GM19467 (cell line): ENCODE results near the gene YBEY.
A peak's percentile ranks its signal among the peaks of the same experiment; 100 is the strongest.
"Not testable (repeated sequence)": the region's sequence is repeated elsewhere in the genome, so short reads cannot be mapped to it uniquely, and the experiment has no call there.

Experiments used
- ATAC-seq: cut with Tn5 transposase; IDR thresholded peaks from one replicate; pipeline ENCODE4 v1.9.1; 2021; ENCODE audit warnings: mild to moderate bottlenecking, moderate library complexity; ENCODE audit not compliant: unreplicated experiment

Gene YBEY

GRCh38 chr21:46299167-46299566 lies 13.0 kb downstream of the YBEY start:
- ATAC-seq: no peak

- ATAC-seq: no peak
Observed at GRCh38 chr21:46301759-46302158, 15.6 kb downstream of the YBEY start.

DNA sequence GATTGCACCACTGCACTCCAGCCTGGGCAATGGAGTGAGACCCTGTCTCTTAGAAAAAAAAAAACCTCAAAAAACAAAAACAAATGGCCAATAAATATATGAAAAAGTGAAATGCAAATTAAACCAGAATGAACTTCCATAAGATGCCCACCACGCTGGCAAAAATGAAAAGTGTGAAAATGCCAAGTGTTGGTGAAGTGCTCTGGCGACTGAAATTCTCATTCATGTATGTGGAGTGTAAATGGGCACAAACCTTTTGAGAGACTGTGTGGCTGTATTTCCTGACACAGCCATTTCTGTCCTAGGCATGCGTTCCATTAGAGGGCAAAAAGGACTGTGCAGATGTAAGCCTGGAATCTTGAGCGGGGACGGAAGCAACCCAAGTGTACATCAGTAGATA lies 18.3 kb downstream of the YBEY start:
- no peak for ATAC-seq

GRCh38 chr21:46304955-46305354 lies 18.8 kb downstream of the YBEY start:
- ATAC-seq: no peak

DNA sequence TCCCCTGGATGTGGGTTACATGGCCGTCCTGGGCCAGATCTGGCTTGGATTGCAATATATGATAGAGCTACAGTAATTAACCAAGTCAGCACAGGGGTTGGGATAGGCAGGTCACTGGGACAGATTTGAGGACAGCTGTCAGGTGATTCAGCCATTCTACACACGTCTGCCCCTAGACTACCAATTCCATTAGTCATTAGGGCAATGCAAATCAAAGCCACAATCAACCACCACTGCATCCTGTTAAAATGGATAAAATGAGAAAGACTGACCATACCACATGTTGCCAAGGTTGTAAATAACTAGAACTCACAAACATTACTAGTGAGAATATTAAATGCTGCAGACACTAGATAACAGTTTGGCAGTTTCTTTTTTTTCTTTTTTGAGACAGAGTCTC lies 21.5 kb downstream of the YBEY start:
- no peak for ATAC-seq

- no peak for ATAC-seq
Observed at GRCh38 chr21:46308431-46308830, 22.3 kb downstream of the YBEY start.

DNA sequence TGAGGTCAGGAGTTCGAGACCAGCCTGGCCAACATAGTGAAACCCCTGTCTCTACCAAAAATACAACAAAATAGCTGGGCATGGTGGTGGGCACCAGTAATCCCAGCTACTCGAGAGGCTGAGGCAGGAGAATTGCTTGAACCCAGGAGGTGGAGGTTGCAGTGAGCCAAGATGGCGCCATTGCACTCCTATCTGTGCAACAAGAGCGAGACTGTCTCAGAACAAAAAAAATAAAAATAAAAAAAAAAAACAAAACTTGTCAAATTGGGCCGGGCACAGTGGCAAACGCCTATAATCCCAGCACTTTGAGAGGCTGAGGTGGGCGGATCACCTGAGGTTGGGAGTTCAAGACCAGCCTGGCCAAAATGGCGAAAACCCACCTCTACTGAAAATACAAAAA lies 24.1 kb downstream of the YBEY start:
- ATAC-seq: not testable (repeated sequence)

DNA sequence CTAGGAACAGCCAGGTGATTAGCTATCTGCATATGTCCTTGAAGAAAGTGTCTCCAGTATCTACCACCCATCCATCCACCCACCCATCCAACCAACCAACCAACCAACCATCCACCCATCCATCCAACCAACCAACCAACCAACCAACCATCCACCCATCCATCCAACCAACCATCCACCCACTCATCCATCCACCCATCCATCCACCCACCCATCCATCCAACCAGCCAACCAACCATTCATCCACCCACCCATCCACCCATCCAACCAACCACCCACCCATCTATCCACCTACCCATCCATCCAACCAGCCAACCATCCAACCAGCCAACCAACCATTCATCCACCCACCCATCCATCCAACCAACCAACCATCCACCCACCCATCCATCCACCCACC lies 25.4 kb downstream of the YBEY start:
- no peak for ATAC-seq

GRCh38 chr21:46312949-46313348 lies 26.8 kb downstream of the YBEY start:
- no peak for ATAC-seq

DNA sequence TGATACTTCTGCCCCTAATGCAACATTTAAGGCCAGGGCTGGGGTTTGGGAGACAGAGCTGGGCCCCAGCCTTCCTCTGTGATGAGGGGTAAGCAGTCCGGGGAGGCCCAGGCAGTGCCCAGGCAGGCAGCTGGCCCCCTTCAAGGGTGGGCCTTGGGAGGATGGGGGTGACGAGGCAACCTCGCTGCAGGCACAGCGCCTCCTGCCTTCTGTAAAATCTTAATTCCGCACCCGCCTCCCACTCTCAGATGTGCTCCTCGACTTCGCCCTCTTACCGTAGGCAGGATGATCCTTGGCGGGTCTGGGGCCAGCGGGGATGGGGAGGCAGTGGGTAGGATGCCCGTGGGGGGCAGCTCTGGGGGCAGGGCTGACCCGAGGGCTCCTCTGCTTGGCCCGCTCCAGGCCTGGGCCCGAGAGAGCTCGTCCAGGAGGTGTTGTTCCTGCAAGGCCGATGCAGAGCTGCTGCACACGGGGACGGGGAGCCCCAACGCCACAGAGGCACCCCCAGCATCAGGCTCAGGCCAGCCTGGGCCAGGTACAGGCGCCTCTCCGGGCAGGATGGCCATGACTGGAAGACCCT lies 28.4 kb downstream of the YBEY start:
- no peak for ATAC-seq

DNA sequence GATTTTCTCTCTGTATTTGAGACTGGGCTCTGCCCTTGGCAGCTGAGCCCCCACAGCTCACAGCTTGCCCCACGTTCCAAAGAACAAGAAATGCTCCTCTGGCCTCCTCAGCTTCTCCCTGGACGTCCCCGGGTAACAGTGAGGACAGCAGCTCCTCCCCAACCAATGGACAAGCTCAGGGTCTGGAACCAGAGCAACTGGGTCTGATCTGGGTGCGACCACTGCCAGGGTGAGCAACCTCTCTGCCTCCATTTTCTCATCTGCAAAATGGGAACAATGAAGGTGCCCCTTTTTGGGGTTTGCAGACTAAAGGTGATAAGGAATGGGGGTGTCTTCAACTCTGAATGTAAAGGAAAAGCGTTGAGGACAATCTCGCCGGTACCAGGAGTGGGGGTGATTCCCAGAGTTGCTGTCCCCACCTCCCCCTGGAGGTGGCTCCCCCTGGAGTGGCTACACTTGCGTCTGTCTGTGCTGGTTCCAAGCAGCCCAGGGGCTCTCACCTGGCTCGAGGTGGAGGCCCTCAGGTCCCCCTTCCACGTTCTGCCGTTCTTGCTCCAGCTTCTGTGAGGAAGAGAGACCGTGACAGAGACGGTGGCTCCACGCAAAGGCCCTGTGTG lies 30.7 kb downstream of the YBEY start:
- no peak for ATAC-seq

GRCh38 chr21:46317710-46318463 lies 31.7 kb downstream of the YBEY start:
- no peak for ATAC-seq

DNA sequence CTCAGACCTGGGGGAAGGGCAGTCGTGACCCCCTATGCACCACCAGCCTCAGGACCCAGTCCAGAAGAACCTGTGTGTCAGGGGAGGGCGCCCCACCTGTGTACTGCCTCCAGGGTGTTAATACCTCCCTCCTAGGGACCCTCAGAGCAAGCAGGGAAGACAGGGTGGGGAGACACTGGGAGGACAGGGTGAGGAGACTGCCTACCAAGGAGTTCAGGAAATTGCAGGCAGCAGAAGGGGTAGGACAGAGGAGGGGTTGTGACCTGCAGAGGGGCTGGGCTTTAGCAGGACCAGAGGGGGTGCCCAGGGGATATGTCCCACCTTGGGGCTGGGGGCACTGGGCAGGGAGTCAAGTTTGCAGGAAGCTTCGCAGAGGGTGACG lies 32.3 kb downstream of the YBEY start:
- no peak for ATAC-seq

GRCh38 chr21:46319186-46319585 lies 33.0 kb downstream of the YBEY start:
- no peak for ATAC-seq

- ATAC-seq: no peak
Observed at GRCh38 chr21:46320331-46320801, 34.2 kb downstream of the YBEY start.

DNA sequence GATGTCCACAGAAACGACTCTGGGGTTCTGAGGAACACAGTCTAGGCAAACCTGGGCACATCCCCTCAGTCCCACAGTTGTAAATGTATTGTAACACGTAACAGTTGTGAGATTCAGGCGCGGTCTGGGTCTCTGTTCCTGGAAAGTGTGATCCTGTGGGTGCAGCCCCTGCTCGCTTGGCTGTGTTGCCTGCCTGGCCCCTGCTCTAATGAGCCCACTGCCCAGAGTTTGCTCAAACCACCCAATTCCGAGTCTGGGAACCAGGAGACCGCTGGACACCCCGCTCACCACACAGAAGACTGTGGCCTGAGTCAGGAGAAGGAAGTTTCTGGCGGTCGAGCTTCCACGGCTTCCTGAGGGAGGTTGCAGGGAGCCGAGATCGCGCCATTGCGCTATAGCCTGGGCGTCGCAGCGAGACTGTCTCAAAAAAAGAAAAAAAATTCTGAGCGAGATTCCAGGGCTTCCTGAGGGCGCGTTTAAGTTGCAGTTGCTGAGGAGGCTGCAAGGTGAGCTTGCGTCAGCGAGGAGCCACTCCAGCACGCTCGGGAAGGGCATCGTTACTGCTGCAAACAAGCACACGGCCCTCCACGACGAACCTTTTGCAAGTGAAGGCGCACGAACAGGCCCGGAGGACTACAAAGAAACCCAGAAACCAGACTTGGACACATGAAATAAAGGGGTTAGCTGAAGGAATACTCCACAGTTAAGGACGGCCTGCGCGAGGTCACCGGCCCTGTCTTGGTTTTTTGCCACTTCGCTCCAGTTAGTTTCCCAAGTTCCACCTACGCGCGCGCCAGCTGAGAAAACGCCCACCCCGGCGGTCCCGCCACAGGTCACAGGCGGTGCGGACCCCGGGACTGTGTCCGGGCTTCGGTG lies 36.4 kb downstream of the YBEY start:
- ATAC-seq: no peak

DNA sequence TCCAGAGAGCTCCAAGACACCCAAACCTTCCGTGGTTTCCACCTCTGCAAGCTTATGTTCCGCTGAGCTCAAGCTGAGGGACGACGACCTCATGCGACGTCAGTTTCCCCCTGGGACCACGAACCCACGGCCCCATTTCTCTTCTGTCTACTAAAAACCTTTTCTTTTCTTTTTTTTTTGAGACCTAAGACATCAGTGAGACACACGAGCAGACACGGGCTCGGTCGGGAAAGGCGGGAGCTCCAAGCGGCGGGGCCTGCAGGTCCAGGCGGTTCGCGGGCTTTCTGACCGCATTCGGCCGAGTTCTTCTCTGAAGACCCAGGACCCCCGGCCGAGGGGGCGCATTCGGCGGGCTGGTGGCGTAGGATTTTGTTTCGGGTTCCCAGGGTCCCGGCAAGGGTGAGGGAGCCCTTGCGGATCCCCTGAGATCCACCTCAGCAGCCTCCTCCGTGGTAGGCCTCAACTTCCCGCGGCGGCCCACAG lies 37.1 kb downstream of the YBEY start:
- peak; percentile 6 for ATAC-seq

GRCh38 chr21:46323710-46324389 lies 37.7 kb downstream of the YBEY start, which contains the start of the genes C21orf58 and PCNT:
TSS of gene C21orf58 (minus strand) at chr21:46323870. CDS start at chr21:46322738, 1,132 bp downstream.
TSS of gene PCNT (plus strand) at chr21:46324156. CDS start at chr21:46324229, 73 bp downstream.
- peak; percentile 68 for ATAC-seq

DNA sequence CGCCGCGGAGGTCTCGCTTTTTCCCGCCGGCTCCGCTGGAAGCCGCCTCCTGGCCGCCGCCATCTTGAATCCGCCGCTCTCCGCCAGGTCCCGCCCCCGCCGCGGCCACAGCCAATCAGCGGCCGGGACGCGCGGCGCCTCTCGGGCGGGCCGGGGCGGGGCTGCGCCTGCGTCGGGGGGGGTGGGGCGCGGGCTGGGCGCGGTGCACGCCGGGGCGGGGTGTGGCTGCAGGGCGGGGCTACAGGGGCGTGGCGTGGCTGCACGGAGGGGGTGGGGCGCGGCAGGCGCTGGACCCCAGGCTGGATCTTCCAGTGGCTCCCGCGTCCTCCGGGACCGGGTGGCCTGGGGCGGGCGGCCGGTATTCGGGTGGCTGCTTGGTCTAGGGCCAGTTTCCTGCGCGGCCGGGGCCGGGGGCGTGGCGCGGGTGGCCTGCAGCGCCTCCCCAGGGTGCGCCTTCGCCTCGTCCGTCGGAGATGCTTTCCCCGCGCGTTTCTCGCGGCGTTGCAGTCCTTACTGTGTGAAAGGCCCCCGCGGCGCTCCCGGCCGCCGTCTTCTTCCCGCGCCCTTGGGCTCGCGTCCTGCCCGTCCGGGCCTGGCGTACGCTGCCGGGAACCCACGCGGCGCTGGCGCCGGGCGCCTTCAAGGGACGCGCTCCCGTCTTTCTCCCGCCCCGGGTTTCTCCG lies 38.4 kb downstream of the YBEY start:
- peak; percentile 40 for ATAC-seq
